Stromal cell of bone marrow (primary cell): ENCODE results near the gene ANKRD13C.

Experiments
- DNase-seq: peaks from one replicate; pipeline ENCODE4 v3.0.0-alpha.2; 2012; ENCODE audit warnings: low read depth

ANKRD13C gene

DNA sequence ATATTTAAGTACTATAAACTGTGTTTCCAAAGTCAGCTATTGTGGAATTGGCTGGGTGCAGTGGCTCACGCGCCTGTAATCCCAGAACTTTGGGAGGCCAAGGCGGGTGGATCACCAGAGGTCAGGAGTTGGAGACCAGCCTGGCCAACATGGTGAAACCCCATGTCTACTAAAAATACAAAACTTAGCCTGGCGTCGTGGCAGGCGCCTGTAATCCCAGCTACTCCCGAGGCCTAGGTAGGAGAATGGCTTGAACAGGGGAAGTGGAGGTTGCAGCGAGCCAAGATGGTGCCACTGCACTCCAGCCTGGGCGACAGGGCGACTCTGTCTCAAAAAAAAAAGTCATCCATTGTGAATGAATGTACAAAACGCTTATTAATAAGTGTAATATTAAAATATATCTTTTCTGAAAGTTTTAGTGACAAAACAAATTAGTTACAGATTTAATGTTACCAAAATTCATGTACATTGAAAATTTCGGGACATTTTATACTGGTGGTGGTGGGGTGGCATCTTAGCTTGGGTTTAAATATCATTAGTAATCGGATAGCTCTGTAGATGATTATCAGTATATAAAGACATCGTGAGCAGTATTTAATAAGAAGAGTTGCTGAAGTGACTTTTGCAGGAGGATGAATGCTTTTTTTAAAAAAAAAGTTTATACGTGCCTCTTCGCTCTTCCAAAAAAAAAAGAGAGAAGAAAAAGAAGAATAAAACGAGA, 133.8 kb downstream of the ANKRD13C start:
- no peak for DNase-seq

GRCh38 chr1:70220015-70220414, 134.5 kb downstream of the ANKRD13C start:
- DNase-seq: no peak

- DNase-seq: no peak
These were observed 143.0 kb downstream of the ANKRD13C start for GRCh38 chr1:70211541-70211940.

GRCh38 chr1:70210820-70211219, 143.7 kb downstream of the ANKRD13C start:
- no peak for DNase-seq
